Measurements from ENCODE around the gene NHLRC4. TPM values are rescaled to one million over a fixed set of nuclear protein-coding genes. Genes with fewer than 3 reads are reported as not detected.
"Not testable (repeated sequence)": the region's sequence is repeated elsewhere in the genome, so short reads cannot be mapped to it uniquely, and the experiment has no call there.

The NHLRC4 gene
- total RNA-seq, 2 donors from 2014 or later, result 2.0 to 3.2 TPM

DNA sequence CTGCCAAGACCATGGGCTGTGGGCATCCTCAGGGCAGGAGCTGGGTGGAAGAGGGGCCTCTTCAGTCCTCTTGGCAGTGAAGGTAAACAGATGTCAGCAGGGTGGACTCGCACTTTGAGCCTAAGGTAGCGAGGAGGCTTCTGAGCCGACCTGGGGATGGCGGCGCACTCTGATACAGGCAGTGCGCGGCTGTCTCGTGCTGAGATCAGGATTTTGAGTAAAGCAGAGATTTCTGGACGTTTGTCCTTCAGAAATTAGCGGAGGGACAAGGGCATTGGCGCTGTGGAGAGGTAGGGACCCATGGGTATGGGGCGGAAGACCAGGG, 29.9 kb downstream of the NHLRC4 start:
- peaks cover 0 to 11% of the 10 kb centered on the region in 2 donors for H3K4me1 ChIP-seq (ENCODE audit: control insufficient read depth in 1 of 2, low read depth in 2 of 2)
- no peak overlapping the region for H3K27ac ChIP-seq
- no peak for ATAC-seq (ENCODE audit: insufficient number of reproducible peaks, low FRiP score, low read depth)
- no peak for DNase-seq (ENCODE audit: low spot score)
- H3K36me3 ChIP-seq, result peaks cover 2% of the 10 kb centered on the region
- no peaks in the 10 kb centered on the region for H3K27me3 ChIP-seq (replicated peaks; ENCODE audit: insufficient read depth)
- TF ChIP-seq, protein P1, sequence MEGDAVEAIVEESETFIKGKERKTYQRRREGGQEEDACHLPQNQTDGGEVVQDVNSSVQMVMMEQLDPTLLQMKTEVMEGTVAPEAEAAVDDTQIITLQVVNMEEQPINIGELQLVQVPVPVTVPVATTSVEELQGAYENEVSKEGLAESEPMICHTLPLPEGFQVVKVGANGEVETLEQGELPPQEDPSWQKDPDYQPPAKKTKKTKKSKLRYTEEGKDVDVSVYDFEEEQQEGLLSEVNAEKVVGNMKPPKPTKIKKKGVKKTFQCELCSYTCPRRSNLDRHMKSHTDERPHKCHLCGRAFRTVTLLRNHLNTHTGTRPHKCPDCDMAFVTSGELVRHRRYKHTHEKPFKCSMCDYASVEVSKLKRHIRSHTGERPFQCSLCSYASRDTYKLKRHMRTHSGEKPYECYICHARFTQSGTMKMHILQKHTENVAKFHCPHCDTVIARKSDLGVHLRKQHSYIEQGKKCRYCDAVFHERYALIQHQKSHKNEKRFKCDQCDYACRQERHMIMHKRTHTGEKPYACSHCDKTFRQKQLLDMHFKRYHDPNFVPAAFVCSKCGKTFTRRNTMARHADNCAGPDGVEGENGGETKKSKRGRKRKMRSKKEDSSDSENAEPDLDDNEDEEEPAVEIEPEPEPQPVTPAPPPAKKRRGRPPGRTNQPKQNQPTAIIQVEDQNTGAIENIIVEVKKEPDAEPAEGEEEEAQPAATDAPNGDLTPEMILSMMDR (IDR thresholded peaks at IDR 0.05), result no peak
- H3K9me3 ChIP-seq, result no peaks in the 10 kb centered on the region
- no peak overlapping the region for H3K4me3 ChIP-seq

DNA sequence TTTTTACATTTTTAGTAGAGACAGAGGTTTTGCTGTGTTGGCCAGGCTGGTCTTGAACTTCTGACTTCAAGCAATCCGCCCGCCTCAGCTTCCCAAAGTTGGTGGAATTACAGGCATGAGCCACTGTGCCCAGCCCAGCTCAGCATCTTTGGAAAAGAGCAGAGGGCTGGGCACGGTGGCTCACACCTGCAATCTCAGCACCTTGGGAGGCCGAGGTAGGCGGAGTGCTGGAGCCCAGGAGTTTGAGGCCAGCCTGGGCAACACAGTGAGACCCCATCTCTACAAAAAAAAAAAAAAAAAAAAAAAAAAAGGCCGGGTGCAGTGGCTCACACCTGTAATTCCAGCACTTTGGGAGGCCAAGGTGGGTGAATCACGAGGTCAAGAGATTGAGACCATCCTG, 30.9 kb downstream of the NHLRC4 start:
- not testable (repeated sequence) for H3K27me3 ChIP-seq (replicated peaks; ENCODE audit: insufficient read depth); H3K4me1 ChIP-seq (ENCODE audit: control insufficient read depth in 1 of 2, low read depth in 2 of 2); H3K4me3 ChIP-seq; H3K9me3 ChIP-seq; DNase-seq (ENCODE audit: low spot score); H3K27ac ChIP-seq; H3K36me3 ChIP-seq; ATAC-seq (ENCODE audit: insufficient number of reproducible peaks, low FRiP score, low read depth)

DNA sequence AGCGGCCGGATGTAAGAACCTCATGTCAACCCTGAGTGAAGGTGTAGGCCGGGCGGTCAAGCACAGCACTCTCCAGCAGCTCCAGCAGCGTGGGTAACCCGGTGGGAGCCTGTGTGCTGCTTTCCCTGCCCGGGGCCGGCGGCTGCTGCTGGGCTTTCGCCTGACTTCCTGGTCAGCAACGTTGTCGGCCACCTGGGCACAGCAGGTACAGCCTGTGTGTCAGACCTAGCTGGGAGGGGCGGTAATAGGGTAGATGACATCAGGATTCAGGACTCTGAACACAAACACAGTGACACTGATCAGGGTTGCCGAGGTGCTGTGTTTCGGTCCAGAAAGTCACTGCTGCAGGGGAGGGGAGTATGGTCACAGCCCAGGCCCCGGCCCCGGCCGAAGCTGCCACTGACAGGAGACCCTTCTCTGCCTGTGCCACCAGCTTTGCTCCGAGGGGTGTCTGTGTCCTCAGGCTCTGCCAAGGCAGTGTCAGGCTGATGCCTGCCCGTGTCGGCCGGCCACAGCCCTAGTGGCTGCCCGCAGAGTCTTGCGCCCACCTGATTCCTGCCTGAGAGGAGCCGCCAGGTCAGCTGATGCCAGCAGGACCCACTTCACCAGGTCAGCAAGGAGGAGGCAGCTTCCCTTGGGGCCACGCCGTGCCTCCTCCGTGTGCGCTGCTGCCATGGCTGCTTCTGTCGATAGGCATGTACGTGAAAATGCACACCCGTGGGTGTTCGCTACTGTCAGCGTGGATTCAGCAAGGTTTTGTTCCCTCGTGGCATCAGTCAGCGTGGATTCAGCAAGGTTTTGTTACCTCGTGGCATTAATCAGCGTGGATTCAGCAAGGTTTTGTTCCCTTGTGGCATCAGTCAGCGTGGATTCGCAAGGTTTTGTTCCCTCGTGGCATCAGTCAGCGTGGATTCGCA, 32.3 kb downstream of the NHLRC4 start:
- Histone ChIP-seq H3K4me1 (ENCODE audit: control insufficient read depth in 1 of 2, low read depth in 2 of 2) (no peaks in the 10 kb centered on the region), H3K27me3 (replicated peaks; ENCODE audit: insufficient read depth) (no peaks in the 10 kb centered on the region), H3K36me3 (peaks cover 2% of the 10 kb centered on the region), H3K27ac (no peak overlapping the region), H3K9me3 (no peaks in the 10 kb centered on the region), H3K4me3 (no peak overlapping the region)
- ATAC-seq (ENCODE audit: insufficient number of reproducible peaks, low FRiP score, low read depth) (no peak), DNase-seq (ENCODE audit: low spot score) (no peak)
- TF ChIP-seq, protein P1 (IDR thresholded peaks at IDR 0.05), result no peak

DNA sequence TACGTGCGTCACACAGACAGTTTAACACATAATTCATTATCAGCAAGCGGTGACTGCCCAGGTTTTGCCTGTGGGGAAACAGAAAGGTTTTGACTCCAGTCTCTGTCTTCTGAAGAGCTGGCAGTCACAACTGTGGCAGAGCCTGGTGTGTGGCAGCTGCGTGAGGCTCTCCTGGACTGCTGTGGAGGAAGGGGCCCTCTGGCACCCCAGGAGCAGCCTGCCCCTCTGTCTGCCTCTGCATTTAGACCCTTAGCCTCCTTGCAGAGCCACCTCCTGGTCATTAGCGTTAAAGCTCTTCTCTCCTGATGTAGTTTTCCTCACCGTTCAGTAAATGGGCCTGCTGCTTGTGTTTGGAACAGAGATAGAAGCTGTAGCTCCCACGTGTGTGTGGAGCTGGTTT, 34.0 kb downstream of the NHLRC4 start:
- TF ChIP-seq, protein P1 (IDR thresholded peaks at IDR 0.05), result no peak
- no peak for ATAC-seq (ENCODE audit: insufficient number of reproducible peaks, low FRiP score, low read depth)
- Histone ChIP-seq H3K27me3 (replicated peaks; ENCODE audit: insufficient read depth) (no peaks in the 10 kb centered on the region), H3K4me1 (ENCODE audit: control insufficient read depth in 1 of 2, low read depth in 2 of 2) (no peaks in the 10 kb centered on the region), H3K27ac (no peak overlapping the region), H3K36me3 (peaks cover 2% of the 10 kb centered on the region), H3K4me3 (no peak overlapping the region), H3K9me3 (no peaks in the 10 kb centered on the region)
- DNase-seq (ENCODE audit: low spot score), result no peak

DNA sequence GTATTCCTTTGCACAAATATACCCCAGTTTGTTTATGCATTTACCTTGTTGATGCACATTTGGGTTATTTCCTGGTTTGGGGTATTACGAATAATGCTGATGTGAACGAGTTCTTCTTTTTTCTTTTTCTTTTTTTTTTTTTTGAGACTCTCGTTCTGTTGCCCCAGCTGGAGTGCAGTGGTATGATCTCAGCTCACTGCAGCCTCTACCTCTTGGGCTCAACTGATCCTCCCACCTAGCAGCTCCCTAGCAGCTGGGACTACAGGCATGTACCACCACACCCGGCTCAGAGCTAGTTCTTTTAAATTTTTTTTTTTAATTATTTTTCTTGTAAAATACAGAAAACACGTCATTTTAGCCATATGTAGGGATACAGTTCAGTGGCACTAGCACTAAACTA, 37.1 kb downstream of the NHLRC4 start:
- no peaks in the 10 kb centered on the region for H3K36me3 ChIP-seq
- TF ChIP-seq, protein P1 (IDR thresholded peaks at IDR 0.05), result no peak
- DNase-seq (ENCODE audit: low spot score), result no peak
- H3K27ac ChIP-seq, result no peak overlapping the region
- no peak overlapping the region for H3K4me3 ChIP-seq
- no peaks in the 10 kb centered on the region for H3K27me3 ChIP-seq (replicated peaks; ENCODE audit: insufficient read depth)
- no peaks in the 10 kb centered on the region for H3K9me3 ChIP-seq
- no peak for ATAC-seq (ENCODE audit: insufficient number of reproducible peaks, low FRiP score, low read depth)
- no peaks in the 10 kb centered on the region for H3K4me1 ChIP-seq (ENCODE audit: control insufficient read depth in 1 of 2, low read depth in 2 of 2)

Data from thoracic aorta (tissue), 2 donors.